Activated naive CD8-positive, alpha-beta T cell treated with anti-CD3 and anti-CD28 coated beads, Interleukin-2, amount 50 U/mL, for 24 hours (primary cell): Measurements from ENCODE around the gene OR5A1.
"Not testable (repeated sequence)": the region's sequence is repeated elsewhere in the genome, so short reads cannot be mapped to it uniquely, and the experiment has no call there.

Experiments
- ATAC-seq: fragments of 150-1000 bp; cut with Tn5 transposase; one replicate; pipeline ENCODE4 v1.10.0; 2021
- DNase-seq: peaks from one replicate; pipeline ENCODE4 v3.0.0; 2021
- H3K27ac Mint-ChIP-seq: one replicate; pipeline ENCODE4 v1.8.0; 2021; ENCODE audit warnings: mild to moderate bottlenecking, mixed read lengths
- H3K27me3 Mint-ChIP-seq: one replicate; pipeline ENCODE4 v1.8.0; 2021; ENCODE audit warnings: mixed read lengths
- H3K36me3 Mint-ChIP-seq: one replicate; pipeline ENCODE4 v1.8.0; 2021; ENCODE audit warnings: low read depth, mixed read lengths
- H3K4me1 Mint-ChIP-seq: one replicate; pipeline ENCODE4 v1.8.0; 2021; ENCODE audit warnings: mixed read lengths
- H3K4me3 Mint-ChIP-seq: one replicate; pipeline ENCODE4 v1.8.0; 2021; ENCODE audit warnings: mild to moderate bottlenecking, moderate library complexity, mixed read lengths
- H3K9me3 Mint-ChIP-seq: one replicate; pipeline ENCODE4 v1.8.0; 2021; ENCODE audit warnings: mixed read lengths

The OR5A1 gene

GRCh38 chr11:59437770-59438169 lies 1.5 kb downstream of the OR5A1 start:
- Mint-ChIP-seq H3K4me3 (no peak overlapping the region), H3K27me3 (peaks cover 3% of the 10 kb centered on the region), H3K4me1 (no peaks in the 10 kb centered on the region), H3K36me3 (no peaks in the 10 kb centered on the region), H3K27ac (no peak overlapping the region), H3K9me3 (no peaks in the 10 kb centered on the region)
- no peak for DNase-seq
- ATAC-seq, result no peak

- H3K9me3 Mint-ChIP-seq, result peaks cover 12% of the 10 kb centered on the region
- not testable (repeated sequence) for H3K27ac Mint-ChIP-seq, DNase-seq, H3K36me3 Mint-ChIP-seq, H3K4me1 Mint-ChIP-seq, ATAC-seq, H3K27me3 Mint-ChIP-seq, H3K4me3 Mint-ChIP-seq
These were observed 9.4 kb downstream of the OR5A1 start for GRCh38 chr11:59445624-59446023.

- Mint-ChIP-seq H3K4me3 (no peak overlapping the region), H3K9me3 (peaks cover 12% of the 10 kb centered on the region), H3K27me3 (peaks cover 1% of the 10 kb centered on the region), H3K27ac (no peak overlapping the region), H3K4me1 (no peaks in the 10 kb centered on the region), H3K36me3 (no peaks in the 10 kb centered on the region)
- ATAC-seq (no peak), DNase-seq (no peak)
These were observed 12.2 kb downstream of the OR5A1 start for GRCh38 chr11:59448484-59448883.

GRCh38 chr11:59456661-59457060 lies 20.4 kb downstream of the OR5A1 start, which contains the start of gene OR4D6:
TSS of gene OR4D6 (plus strand) at chr11:59456961. CDS start at chr11:59456961, 0 bp downstream.
- H3K4me1 Mint-ChIP-seq, result no peaks in the 10 kb centered on the region
- peaks cover 6% of the 10 kb centered on the region for H3K27me3 Mint-ChIP-seq
- no peak for DNase-seq
- no peak for ATAC-seq
- H3K9me3 Mint-ChIP-seq, result no peaks in the 10 kb centered on the region
- H3K4me3 Mint-ChIP-seq, result no peak within 1 kb of the TSS
- H3K27ac Mint-ChIP-seq, result no peak within 1 kb of the TSS
- H3K36me3 Mint-ChIP-seq, result no peaks in the 10 kb centered on the region

- no peak overlapping the region for H3K27ac Mint-ChIP-seq
- DNase-seq, result no peak
- H3K4me1 Mint-ChIP-seq, result no peaks in the 10 kb centered on the region
- H3K4me3 Mint-ChIP-seq, result no peak overlapping the region
- H3K9me3 Mint-ChIP-seq, result no peaks in the 10 kb centered on the region
- no peaks in the 10 kb centered on the region for H3K36me3 Mint-ChIP-seq
- H3K27me3 Mint-ChIP-seq, result peaks cover 13% of the 10 kb centered on the region
- ATAC-seq, result no peak
These were observed 23.6 kb downstream of the OR5A1 start for GRCh38 chr11:59459916-59460315.

GRCh38 chr11:59463190-59463641 lies 26.9 kb downstream of the OR5A1 start:
- Mint-ChIP-seq H3K9me3 (no peaks in the 10 kb centered on the region), H3K4me1 (no peaks in the 10 kb centered on the region), H3K27ac (no peak overlapping the region), H3K27me3 (peaks cover 19% of the 10 kb centered on the region), H3K36me3 (no peaks in the 10 kb centered on the region), H3K4me3 (no peak overlapping the region)
- ATAC-seq (no peak), DNase-seq (no peak)

GRCh38 chr11:59473015-59473414 lies 36.7 kb downstream of the OR5A1 start, which contains the start of gene OR4D10:
TSS of gene OR4D10 (plus strand) at chr11:59473315. CDS start at chr11:59477430, 4,115 bp downstream.
- peaks cover 11% of the 10 kb centered on the region for H3K27me3 Mint-ChIP-seq
- H3K4me1 Mint-ChIP-seq, result no peaks in the 10 kb centered on the region
- no peaks in the 10 kb centered on the region for H3K36me3 Mint-ChIP-seq
- H3K27ac Mint-ChIP-seq, result no peak within 1 kb of the TSS
- no peak within 1 kb of the TSS for H3K4me3 Mint-ChIP-seq
- ATAC-seq (no peak), DNase-seq (no peak)
- no peaks in the 10 kb centered on the region for H3K9me3 Mint-ChIP-seq

- H3K9me3 Mint-ChIP-seq, result no peaks in the 10 kb centered on the region
- H3K27ac Mint-ChIP-seq, result no peak overlapping the region
- ATAC-seq (no peak), DNase-seq (no peak)
- H3K36me3 Mint-ChIP-seq, result no peaks in the 10 kb centered on the region
- H3K27me3 Mint-ChIP-seq, result peaks cover 10% of the 10 kb centered on the region
- H3K4me1 Mint-ChIP-seq, result no peaks in the 10 kb centered on the region
- no peak overlapping the region for H3K4me3 Mint-ChIP-seq
These were observed 38.9 kb downstream of the OR5A1 start for GRCh38 chr11:59475176-59475575.

GRCh38 chr11:59479906-59480305 lies 43.6 kb downstream of the OR5A1 start:
- Mint-ChIP-seq H3K4me1 (no peaks in the 10 kb centered on the region), H3K36me3 (no peaks in the 10 kb centered on the region), H3K27ac (no peak overlapping the region), H3K27me3 (peaks cover 10% of the 10 kb centered on the region), H3K9me3 (no peaks in the 10 kb centered on the region), H3K4me3 (no peak overlapping the region)
- DNase-seq, result no peak
- ATAC-seq, result no peak

- Mint-ChIP-seq H3K4me3 (no peak overlapping the region), H3K27ac (no peak overlapping the region), H3K27me3 (peaks cover 10% of the 10 kb centered on the region), H3K4me1 (no peaks in the 10 kb centered on the region), H3K9me3 (no peaks in the 10 kb centered on the region), H3K36me3 (no peaks in the 10 kb centered on the region)
- DNase-seq, result no peak
- ATAC-seq, result no peak
These were observed 44.1 kb downstream of the OR5A1 start for GRCh38 chr11:59480359-59480758.
